ENCODE results near the gene AHCTF1.

DNA sequence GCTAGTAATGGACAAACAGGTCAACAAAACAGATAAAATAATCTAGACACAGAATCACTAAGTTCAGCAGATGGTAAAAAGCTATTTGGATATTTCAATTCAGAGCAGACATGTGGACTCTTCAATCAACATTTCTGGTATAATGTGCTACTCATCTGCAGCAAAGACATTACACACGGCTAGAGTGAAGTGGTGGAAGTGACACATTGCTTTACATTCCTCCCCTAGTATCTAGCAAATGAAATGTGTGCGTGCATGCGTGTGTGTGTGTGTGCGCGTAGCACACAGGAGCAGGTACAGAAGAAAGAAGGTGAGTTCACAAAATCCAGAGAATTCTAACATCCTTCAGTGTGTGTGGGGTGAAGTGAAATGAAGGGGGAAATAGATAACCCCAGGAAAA, 8.3 kb downstream of the AHCTF1 start:
- TF ChIP-seq, protein P1, sequence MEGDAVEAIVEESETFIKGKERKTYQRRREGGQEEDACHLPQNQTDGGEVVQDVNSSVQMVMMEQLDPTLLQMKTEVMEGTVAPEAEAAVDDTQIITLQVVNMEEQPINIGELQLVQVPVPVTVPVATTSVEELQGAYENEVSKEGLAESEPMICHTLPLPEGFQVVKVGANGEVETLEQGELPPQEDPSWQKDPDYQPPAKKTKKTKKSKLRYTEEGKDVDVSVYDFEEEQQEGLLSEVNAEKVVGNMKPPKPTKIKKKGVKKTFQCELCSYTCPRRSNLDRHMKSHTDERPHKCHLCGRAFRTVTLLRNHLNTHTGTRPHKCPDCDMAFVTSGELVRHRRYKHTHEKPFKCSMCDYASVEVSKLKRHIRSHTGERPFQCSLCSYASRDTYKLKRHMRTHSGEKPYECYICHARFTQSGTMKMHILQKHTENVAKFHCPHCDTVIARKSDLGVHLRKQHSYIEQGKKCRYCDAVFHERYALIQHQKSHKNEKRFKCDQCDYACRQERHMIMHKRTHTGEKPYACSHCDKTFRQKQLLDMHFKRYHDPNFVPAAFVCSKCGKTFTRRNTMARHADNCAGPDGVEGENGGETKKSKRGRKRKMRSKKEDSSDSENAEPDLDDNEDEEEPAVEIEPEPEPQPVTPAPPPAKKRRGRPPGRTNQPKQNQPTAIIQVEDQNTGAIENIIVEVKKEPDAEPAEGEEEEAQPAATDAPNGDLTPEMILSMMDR (conservative IDR thresholded peaks at IDR 0.05; ENCODE audit: low read depth in 2 of 2): no peak
- TF ChIP-seq JUNB (IDR thresholded peaks at IDR 0.05; ENCODE audit: unreplicated experiment) (no peak), EZH2phosphoT487 (IDR thresholded peaks at IDR 0.05; ENCODE audit: unreplicated experiment) (no peak), REST (IDR thresholded peaks at IDR 0.05; ENCODE audit: unreplicated experiment) (no peak), CREB1 (CRISPR knock-in tag; IDR thresholded peaks at IDR 0.05; ENCODE audit: low read depth) (no peak), EZH2 (IDR thresholded peaks at IDR 0.05; ENCODE audit: low read depth, unreplicated experiment) (no peak), POLR2AphosphoS5 (IDR thresholded peaks at IDR 0.05; ENCODE audit: low read depth) (no peak), NANOG (IDR thresholded peaks at IDR 0.05; ENCODE audit: borderline replicate concordance) (no peak), ZNF114 (CRISPR knock-in tag; IDR thresholded peaks at IDR 0.05) (no peak)

Measured in GM23338 (cell line).